HS-5 (cell line): Measurements from ENCODE around the gene CLDN14.

Experiments
- DNase-seq: peaks from one replicate; pipeline ENCODE4 v3.0.0-alpha.2; 2012; ENCODE audit warnings: low read depth

The CLDN14 gene

GRCh38 chr21:36479415-36480402 lies at the start of gene CLDN14:
Gene CLDN14 (minus strand): TSS chr21:36480122. CDS start chr21:36461695, 18,427 bp downstream.
- no peak for DNase-seq

GRCh38 chr21:36528716-36529115 lies 48.8 kb upstream of the CLDN14 start:
- no peak for DNase-seq

- DNase-seq: no peak
Measured at GRCh38 chr21:36527317-36527716, 47.4 kb upstream of the CLDN14 start.

- no peak for DNase-seq
Measured at GRCh38 chr21:36526104-36526503, 46.2 kb upstream of the CLDN14 start.

- DNase-seq: no peak
Measured at GRCh38 chr21:36524477-36524876, 44.6 kb upstream of the CLDN14 start.

GRCh38 chr21:36522219-36522808 lies 42.4 kb upstream of the CLDN14 start:
- no peak for DNase-seq

GRCh38 chr21:36518883-36519492 lies 39.1 kb upstream of the CLDN14 start:
- DNase-seq: no peak

- no peak for DNase-seq
Measured at GRCh38 chr21:36517366-36518075, 37.6 kb upstream of the CLDN14 start.

- no peak for DNase-seq
Measured at GRCh38 chr21:36516281-36516680, 36.4 kb upstream of the CLDN14 start.

- no peak for DNase-seq
Measured at GRCh38 chr21:36513430-36513829, 33.5 kb upstream of the CLDN14 start.

- DNase-seq: no peak
Measured at GRCh38 chr21:36512971-36513370, 33.0 kb upstream of the CLDN14 start.

GRCh38 chr21:36511484-36512220 lies 31.7 kb upstream of the CLDN14 start:
- DNase-seq: no peak

- DNase-seq: no peak
Measured at GRCh38 chr21:36510911-36511310, 31.0 kb upstream of the CLDN14 start.

- no peak for DNase-seq
Measured at GRCh38 chr21:36509973-36510664, 30.2 kb upstream of the CLDN14 start.

GRCh38 chr21:36508948-36509347 lies 29.0 kb upstream of the CLDN14 start:
- no peak for DNase-seq

GRCh38 chr21:36507397-36508018 lies 27.6 kb upstream of the CLDN14 start:
- no peak for DNase-seq

- DNase-seq: no peak
Measured at GRCh38 chr21:36506482-36506881, 26.6 kb upstream of the CLDN14 start.

GRCh38 chr21:36504067-36505058 lies 24.4 kb upstream of the CLDN14 start:
- DNase-seq: peak; percentile 22

GRCh38 chr21:36502365-36502764 lies 22.4 kb upstream of the CLDN14 start:
- no peak for DNase-seq
